ENCODE measurements around the gene PACS1.

- TF ChIP-seq CTCF (conservative IDR thresholded peaks at IDR 0.05 in 1 of 2, IDR thresholded peaks at IDR 0.05 in 1 of 2; ENCODE audit: low read depth in 1 of 2, low read length in 2 of 2) = no peak
- no peak for TF ChIP-seq EZH2 (IDR thresholded peaks at IDR 0.05; ENCODE audit: low read length, missing control alignments)
These were observed 206.0 kb downstream of the PACS1 start for GRCh38 chr11:66275984-66276612.

All from fibroblast of lung (primary cell).